T follicular helper cell (primary cell): ENCODE measurements around the gene KPTN.

Source experiments
- DNase-seq: peaks from one replicate; pipeline ENCODE4 v3.0.0-alpha.2; 2020; ENCODE audit warnings: low read depth

Gene KPTN

GRCh38 chr19:47469719-47470118, 14.3 kb downstream of the KPTN start:
- DNase-seq: no peak

DNA sequence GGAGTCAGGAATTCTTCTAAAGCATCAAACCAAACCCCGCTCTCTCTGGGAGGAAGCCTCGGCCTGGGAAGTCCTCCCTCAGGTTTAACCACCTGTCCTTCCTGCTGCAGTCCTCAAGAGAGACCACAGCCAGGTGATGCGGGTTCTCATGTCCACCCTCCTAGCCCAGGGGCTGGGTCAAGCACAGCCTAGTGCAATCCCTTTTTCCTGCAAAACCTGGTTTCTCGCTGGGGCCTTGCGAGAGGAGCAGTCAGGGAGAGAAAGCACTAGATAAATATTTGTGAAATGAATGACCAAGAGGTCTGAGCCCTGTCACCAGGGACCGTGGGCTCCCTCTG, 14.7 kb downstream of the KPTN start:
- DNase-seq: no peak

DNA sequence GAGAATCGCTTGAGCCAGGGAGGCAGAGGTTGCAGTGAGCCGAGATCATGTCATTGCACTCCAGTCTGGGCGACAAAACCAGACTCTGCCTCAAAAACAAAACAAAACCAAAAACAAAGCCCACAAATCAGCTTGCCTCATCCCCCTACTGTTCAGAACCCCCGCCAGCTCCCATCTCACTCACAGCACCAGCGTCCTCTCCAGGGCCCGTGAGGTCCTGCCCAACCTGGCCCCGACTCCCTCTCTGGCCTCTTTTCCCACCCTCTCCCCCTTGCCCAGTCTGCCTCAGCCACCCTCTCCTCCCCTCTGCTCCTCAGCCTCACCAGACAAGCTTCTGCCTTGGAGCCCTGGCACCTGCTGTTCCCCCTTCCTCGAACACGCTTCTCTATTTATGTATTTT, 16.1 kb downstream of the KPTN start:
- DNase-seq: no peak

DNA sequence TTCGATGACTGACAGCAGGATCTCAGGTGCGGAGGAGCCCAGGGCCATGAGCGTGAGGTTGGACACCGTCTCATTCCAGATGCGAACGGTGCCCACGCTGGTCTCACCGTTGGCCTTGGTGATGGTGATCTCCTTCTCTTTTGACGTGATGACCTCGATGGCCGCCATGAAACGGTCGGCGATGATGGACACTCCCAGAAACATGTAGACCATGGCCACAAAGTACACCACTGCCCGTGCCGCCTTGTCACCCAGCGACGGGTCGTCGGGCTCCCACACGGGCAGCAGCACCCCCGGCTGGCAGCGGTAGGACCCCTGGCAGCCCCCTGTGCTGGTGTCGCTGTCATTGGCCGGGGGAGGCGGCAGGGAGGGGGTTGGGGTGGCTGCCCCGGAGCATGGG, 18.1 kb downstream of the KPTN start:
- DNase-seq: no peak

- no peak for DNase-seq
These were observed 19.2 kb downstream of the KPTN start for GRCh38 chr19:47464675-47465419.

GRCh38 chr19:47461876-47462275, 22.1 kb downstream of the KPTN start:
- DNase-seq: no peak

DNA sequence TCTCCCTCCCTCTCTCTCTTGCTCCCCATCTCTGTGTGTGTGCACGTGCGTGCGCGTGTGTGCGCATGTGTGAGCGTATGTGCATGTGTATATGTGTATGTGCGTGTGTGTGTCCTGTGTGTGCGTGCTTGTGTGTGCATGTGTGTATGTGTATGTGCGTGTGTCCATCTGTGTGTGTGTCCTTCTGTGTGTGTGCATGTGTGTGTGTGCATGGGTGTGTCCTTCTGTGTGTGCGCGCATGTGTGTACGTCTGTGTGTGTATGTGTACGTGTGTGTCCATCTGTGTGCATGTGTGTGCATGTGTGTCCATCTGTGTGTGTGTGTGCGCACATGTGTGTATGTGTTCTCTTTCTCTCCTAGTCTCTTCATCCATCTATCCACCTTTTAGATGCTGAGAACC, 24.5 kb downstream of the KPTN start:
- DNase-seq: no peak

DNA sequence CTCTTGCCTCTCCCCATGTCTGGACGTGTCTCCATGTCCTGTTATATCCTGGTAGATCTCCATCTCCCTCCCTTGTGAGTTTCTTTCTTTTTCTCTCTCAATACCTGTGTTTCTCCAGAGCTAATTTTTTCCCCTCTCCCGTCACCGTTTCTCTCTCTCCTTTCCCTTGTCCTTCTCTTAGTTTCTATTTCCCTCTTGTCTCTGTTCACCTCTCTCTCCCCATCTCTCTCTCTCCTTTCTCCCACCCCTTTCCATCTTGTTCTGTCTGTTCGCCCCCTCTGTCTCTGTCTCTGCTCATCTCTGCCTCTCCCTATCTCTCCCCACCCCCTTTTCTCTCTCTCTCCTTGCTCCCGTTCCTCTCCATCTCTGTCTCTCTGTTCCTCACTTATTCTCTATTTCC, 25.3 kb downstream of the KPTN start:
- no peak for DNase-seq

DNA sequence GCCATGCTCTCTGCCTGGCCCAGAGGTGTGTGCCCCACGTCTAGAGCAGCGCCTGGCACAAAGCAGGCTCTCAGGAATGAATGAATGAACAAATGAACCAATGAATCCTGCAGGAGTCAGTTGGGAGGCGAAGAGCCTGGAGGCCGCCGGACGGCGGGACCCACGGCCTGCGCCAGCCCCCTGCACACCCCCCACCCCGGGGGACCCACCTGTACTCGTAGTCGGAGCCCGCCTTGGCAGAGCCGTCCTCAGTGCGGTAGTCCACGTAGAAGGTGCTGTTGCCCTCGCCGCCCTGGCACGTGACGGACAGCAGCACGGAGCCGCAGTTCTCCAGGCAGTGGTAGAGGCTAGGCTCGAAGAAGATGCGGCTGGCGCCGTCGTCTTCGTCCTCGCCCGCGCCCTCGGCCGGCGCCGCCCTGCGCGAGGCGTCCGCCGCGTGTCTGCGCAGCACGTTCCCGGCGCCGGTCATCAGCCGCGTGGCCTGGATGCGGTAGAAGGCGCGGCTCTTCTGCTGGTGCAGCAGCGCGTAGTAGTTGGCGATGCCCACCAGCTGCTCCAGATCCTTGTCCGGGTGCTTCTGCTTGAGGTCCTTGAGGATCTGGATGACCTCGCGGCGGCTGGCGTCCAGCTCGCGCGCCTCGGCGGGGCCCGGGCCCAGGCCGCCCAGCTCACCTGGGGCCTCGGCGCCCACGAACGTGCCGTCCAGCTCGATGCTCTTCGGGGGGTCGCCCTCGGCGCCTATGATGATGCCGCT, 27.1 kb downstream of the KPTN start:
- no peak for DNase-seq

DNA sequence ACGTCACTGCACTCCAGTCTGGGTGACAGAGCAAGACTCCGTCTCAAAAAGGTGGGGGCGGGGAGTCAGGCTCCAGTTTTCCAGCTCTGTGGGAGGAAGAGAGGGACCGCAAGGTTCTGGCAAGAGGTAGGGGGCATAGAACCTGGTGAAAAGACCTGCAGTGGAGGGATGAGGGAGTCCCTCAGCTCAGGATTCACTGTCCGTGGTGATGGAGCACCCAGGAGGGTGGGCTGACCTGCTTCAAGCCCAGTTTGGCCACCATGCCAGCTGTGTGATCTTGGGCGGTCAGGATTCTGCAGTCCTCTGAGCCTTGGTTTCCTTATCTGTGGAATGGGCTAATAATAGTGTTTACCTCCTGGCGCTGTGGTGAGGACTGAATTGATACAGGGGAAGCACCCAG, 33.5 kb downstream of the KPTN start:
- DNase-seq: no peak

DNA sequence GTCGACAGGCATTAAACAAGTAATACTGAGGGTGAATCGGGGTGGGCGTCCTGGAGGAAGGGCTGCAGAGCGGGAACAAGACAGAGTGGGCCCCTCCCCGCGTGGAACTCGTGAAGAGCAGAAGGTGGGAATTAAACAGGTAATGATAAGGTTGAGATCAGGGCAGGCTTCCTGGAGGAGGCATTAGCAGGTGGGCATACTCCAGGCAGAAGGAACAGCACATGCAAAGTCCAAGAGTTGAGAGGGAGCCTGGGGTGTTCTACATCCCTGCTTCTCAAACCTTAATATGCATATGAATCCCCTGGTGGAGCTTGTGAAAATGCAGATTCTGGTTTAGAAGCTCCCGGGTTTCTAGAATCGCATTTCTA, 35.7 kb downstream of the KPTN start:
- DNase-seq: no peak

- peak; percentile 39 for DNase-seq
These were observed 36.3 kb downstream of the KPTN start for GRCh38 chr19:47447470-47448359.

DNA sequence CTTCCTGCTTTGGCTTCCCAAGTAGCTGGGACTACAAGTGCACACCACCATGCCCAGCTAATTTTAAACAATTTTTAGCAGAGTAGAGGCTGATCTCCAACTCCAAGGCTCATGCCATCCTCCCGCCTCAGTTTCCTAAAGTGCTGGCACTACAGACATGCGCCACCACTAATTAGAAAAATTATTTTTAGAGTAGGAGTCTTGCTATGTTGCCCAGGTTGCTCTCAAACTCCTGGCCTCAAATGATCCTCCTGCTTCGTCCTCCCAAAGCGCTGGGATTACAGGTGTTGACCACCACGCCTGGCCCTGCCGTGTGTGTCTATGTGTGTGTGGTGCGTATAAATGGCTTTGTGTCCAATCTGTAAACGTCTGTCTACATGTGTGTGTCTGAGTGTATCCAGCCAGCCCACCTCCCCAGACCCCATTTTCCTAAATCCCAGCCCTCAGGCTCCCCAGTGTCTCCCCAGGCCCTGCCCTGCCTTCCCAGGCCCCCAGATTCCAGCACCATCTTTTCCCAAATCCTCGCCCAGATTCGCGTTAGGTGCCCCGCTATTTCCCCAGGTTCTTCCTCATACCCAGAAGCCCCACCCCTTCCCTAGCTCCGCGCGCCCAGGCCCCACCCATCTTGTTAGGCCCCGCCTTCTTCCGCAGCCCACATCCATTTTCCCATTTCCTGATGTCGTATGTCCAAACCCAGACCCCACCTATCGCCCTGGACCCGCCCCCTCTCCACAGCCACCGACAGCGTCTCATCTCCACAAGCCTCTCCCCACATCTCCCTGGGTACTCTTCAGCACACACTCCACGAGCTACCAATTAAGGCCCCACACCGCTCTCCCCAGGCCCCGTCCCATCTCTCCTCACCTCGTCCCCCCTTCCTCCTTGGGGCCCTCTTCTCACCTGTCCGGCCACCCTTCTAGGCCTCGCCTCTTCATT, 37.2 kb downstream of the KPTN start:
- no peak for DNase-seq

DNA sequence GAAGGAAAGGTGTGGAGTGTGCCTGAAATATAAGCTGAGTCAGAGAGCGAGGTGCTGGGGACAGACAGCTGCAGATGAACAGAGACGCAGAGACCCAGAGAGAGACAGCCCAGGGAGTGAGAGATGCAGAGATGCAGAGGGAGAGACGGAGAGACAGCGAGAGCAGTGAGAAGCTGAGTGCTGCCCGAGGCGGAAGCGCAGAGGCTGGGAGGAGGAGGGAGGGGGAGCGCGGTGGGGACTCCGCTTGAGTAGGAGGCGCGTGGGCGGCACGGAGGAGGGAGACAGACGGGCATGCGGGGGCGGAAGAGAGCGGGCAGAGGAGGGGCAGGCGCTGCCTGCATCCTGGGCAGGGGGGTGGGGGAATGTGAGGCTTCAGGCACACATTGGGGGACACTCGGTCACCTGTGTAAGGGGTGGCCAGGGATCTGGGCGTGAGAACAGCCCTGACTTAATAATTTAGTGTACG, 38.0 kb downstream of the KPTN start:
- peak; percentile 58 for DNase-seq

GRCh38 chr19:47445527-47445926, 38.5 kb downstream of the KPTN start:
- no peak for DNase-seq

- no peak for DNase-seq
These were observed 39.6 kb downstream of the KPTN start for GRCh38 chr19:47444388-47444821.

DNA sequence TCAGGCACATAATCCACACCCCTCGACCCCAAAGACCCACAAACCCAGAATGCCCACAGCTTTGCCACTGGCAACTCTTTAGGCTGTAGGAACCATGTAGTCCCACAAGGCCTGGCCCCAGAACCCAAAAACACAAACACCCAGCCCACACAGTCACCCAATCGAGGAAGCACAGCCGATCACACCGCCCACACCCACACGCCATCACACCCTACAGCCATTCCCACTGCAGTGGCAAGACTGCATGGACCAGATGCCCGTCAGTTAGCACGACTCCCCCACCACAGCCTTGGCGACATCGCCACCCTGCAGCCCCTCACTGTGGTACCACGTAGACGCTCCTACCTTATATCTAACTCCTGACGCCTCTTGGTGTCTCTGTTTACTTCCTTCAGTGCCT, 40.7 kb downstream of the KPTN start:
- no peak for DNase-seq

GRCh38 chr19:47438793-47439220, 45.2 kb downstream of the KPTN start:
- no peak for DNase-seq

- DNase-seq: no peak
These were observed 46.5 kb downstream of the KPTN start for GRCh38 chr19:47437500-47437899.

- DNase-seq: peak; percentile 76
These were observed 47.2 kb downstream of the KPTN start for GRCh38 chr19:47436712-47437401.

- no peak for DNase-seq
These were observed 48.1 kb downstream of the KPTN start for GRCh38 chr19:47435883-47436417.
